Naive B cell (primary cell): Measurements from ENCODE around the gene TSHZ2. TPM values are rescaled to one million over a fixed set of nuclear protein-coding genes. Genes with fewer than 3 reads are reported as not detected.
A peak's percentile ranks its signal among the peaks of the same experiment; 100 is the strongest.

Source experiments
- ATAC-seq, 2 donors: fragments of 150-1000 bp; cut with Tn5 transposase; 2 replicates each; pipeline ENCODE4 v1.10.0; 2021; ENCODE audit warnings: low read depth in 2 of 2, mild to moderate bottlenecking in 2 of 2, moderate library complexity in 2 of 2
- DNase-seq: peaks from one replicate; pipeline ENCODE4 v3.0.0; 2022
- H3K27ac Mint-ChIP-seq, 6 donors: one replicate each; pipeline ENCODE4 v1.8.0; 2020 to 2022; ENCODE audit warnings: mild to moderate bottlenecking in 6 of 6, mixed read lengths in 6 of 6, moderate library complexity in 5 of 6, inconsistent platforms in 2 of 6
- H3K27me3 Mint-ChIP-seq, 3 donors: one replicate each; pipeline ENCODE4 v1.8.0; 2021 to 2022; ENCODE audit warnings: mixed read lengths in 3 of 3, mild to moderate bottlenecking in 1 of 3
- H3K36me3 Mint-ChIP-seq, 2 donors: one replicate each; pipeline ENCODE4 v1.8.0; 2020 to 2022; ENCODE audit warnings: mixed read lengths in 2 of 2, inconsistent platforms in 1 of 2, mild to moderate bottlenecking in 1 of 2
- H3K4me1 Mint-ChIP-seq, 3 donors: one replicate each; pipeline ENCODE4 v1.8.0; 2020 to 2022; ENCODE audit warnings: mixed read lengths in 3 of 3, inconsistent platforms in 1 of 3, mild to moderate bottlenecking in 1 of 3, moderate library complexity in 1 of 3
- H3K4me3 Mint-ChIP-seq, 8 donors: one replicate each; pipeline ENCODE4 v1.8.0; 2020 to 2022; ENCODE audit warnings: mild to moderate bottlenecking in 8 of 8, mixed read lengths in 8 of 8, moderate library complexity in 8 of 8, inconsistent platforms in 2 of 8
- H3K9me3 Mint-ChIP-seq, 7 donors: one replicate each; pipeline ENCODE4 v1.8.0; 2020 to 2022; ENCODE audit warnings: mixed read lengths in 7 of 7, mild to moderate bottlenecking in 5 of 7, inconsistent platforms in 2 of 7, moderate library complexity in 1 of 7
- polyA plus RNA-seq, 6 donors: library from polyadenylated mRNA; unstranded; fragments of 300-500 nt; fragmentation: Illumina TruSeq; gene quantifications; one replicate each; pipeline ENCODE4 v1.2.3, GENCODE V29; 2021; ENCODE audit warnings: low read depth in 6 of 6

The TSHZ2 gene
- polyA plus RNA-seq, 6 donors from 2014 or later: 0.04 to 0.32 (median 0.13) TPM; not detected in 2

DNA sequence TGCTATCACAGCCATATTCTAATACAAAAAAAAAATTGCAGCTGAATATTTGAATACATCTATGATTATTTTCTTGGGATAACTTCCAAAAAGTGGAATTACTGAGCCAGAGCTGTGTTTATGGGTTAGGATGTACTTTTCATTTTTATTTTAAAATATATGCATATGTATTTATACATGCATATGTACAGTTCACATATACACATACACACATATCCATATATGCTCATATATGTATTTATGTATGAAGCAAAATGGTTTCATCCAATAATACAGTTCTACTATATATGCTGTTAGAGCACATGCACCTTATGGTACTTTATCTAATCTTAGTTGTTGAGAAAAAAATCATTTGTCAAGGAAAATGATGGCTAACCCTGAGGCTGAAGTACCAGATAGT, 54.9 kb downstream of the TSHZ2 start:
- Mint-ChIP-seq H3K4me1 (peaks cover 0 to 2% (median 0%) of the 10 kb centered on the region in 3 donors), H3K36me3 (no peaks in the 10 kb centered on the region), H3K27ac (no peak overlapping the region), H3K9me3 (no peaks in the 10 kb centered on the region), H3K4me3 (no peak overlapping the region), H3K27me3 (peaks cover 21 to 36% (median 30%) of the 10 kb centered on the region in 3 donors)
- DNase-seq (no peak), ATAC-seq (no peak)

DNA sequence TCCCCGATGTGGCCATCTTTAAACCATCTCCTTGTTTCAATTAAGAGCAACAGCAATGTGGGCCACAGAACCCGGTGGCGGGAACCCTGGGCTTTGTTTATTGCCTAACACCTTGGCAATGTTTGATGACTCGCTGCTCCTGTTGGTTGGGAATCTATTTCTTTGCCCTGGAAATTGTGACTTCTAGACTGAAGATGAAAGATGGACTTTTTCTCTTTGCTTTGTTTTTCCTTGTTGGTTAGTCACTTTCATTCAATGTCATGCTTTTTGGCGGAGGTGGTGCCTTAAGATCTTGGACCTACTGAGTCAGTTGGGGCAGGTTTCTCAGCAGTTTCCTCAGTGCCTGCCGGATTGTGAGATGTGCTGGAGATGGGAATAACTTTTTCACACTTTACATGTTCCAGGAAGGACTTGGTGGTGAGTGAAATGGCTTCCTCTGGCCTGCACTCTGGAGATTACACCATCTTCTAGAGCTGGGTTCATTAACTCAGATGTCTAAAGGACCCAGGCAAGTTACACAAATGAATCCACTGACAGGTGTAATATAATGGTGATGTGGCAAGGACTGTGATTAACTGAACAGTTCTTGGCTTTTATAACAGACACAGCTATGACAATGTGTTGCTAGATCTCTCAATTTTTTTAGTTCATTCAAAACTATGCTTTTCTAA, 56.3 kb downstream of the TSHZ2 start:
- H3K4me3 Mint-ChIP-seq: no peak overlapping the region
- H3K27me3 Mint-ChIP-seq: peaks cover 21 to 35% (median 27%) of the 10 kb centered on the region in 3 donors
- no peaks in the 10 kb centered on the region for H3K9me3 Mint-ChIP-seq
- peaks cover 0 to 2% (median 0%) of the 10 kb centered on the region in 3 donors for H3K4me1 Mint-ChIP-seq
- ATAC-seq: no peak
- no peak overlapping the region for H3K27ac Mint-ChIP-seq
- DNase-seq: no peak
- H3K36me3 Mint-ChIP-seq: no peaks in the 10 kb centered on the region

DNA sequence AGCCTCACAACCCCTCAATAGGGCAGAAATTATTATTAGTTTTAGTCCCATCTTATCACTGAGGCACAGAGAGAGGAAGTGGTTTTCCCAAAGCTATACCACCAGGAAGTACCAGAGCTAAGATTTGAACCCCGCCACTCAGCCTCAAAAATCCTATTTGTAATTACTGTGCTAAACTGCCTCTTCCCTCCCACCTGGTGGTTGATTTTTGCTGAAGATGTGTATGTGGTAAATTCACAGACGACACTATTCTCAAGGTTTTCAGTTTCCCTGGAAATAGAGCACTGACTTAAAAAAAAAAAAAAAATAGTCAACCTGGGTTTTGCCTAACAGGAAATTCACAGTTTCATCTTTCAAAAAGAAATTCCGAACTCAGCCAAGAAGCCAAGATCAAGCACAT, 57.9 kb downstream of the TSHZ2 start:
- H3K4me3 Mint-ChIP-seq: peak overlapping the region in 1 of 8 donors; percentile 7
- no peak for ATAC-seq
- H3K36me3 Mint-ChIP-seq: no peaks in the 10 kb centered on the region
- DNase-seq: no peak
- H3K9me3 Mint-ChIP-seq: no peaks in the 10 kb centered on the region
- H3K4me1 Mint-ChIP-seq: peaks cover 0 to 2% (median 0%) of the 10 kb centered on the region in 3 donors
- H3K27ac Mint-ChIP-seq: no peak overlapping the region
- peaks cover 28 to 41% (median 35%) of the 10 kb centered on the region in 3 donors for H3K27me3 Mint-ChIP-seq

DNA sequence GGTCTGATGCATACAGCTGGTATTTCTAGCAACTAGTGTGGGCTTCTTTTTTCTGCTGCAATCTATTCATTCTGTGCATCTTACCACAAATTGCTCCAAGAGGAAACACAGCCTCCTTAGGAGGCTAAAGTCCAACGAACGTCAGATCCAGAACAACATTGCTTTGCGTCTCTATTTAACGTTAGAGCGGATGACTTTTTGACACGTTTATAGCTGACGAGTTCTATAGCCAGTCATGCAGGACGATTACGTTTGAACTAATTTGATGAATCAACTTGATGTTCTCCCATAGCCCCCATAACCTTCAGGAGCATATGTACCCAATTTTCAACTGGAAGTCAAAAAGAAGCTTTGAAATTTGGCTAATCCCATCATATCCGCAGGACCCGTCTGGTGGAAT, 59.9 kb downstream of the TSHZ2 start:
- ATAC-seq (no peak), DNase-seq (no peak)
- Mint-ChIP-seq H3K4me1 (peaks cover 0 to 2% (median 0%) of the 10 kb centered on the region in 3 donors), H3K4me3 (no peak overlapping the region), H3K36me3 (no peaks in the 10 kb centered on the region), H3K27me3 (peaks cover 26 to 41% (median 29%) of the 10 kb centered on the region in 3 donors), H3K9me3 (no peaks in the 10 kb centered on the region), H3K27ac (no peak overlapping the region)

DNA sequence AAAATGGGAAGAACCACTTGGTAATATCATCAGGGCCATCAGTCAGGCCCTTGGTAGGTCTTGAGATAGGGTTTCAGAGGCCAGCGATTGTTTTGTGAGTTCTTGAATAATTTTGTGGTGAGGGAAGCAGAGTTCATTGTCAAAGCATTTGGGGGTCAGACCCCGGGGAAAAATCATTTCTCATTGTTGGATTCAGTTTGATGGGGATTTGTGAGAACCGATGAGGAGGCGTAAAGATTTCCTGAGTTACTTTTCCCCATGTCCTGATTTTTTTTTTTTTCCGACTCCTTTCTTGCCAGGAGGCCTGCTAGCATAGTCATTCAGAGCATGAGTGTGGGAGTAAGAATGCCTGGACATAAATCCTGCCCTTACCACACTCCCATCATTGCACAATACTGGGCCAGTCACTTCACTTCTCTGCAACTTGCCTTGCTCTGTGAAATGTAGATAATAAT, 60.3 kb downstream of the TSHZ2 start:
- H3K9me3 Mint-ChIP-seq: no peaks in the 10 kb centered on the region
- H3K4me3 Mint-ChIP-seq: no peak overlapping the region
- peaks cover 22 to 36% (median 24%) of the 10 kb centered on the region in 3 donors for H3K27me3 Mint-ChIP-seq
- ATAC-seq: no peak
- H3K36me3 Mint-ChIP-seq: no peaks in the 10 kb centered on the region
- peaks cover 0 to 2% (median 0%) of the 10 kb centered on the region in 3 donors for H3K4me1 Mint-ChIP-seq
- DNase-seq: no peak
- H3K27ac Mint-ChIP-seq: no peak overlapping the region

DNA sequence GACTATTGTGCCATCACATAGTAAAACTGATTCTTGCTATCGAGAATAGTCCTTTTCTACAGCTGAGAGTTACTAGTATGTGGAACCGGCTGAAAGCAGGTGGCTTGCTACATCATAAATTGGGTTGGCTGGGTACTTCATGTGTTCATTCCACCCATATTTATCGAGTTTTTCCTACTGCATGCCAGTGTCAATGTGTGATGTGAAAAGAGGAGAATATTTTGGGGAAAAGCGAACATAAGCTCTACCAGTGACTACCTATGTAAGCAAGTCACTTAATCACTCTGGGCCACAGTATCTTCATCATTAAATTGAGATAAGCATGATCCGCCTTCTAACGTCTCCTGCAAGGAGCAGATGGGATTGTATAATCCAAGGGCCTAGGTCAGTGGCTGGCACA, 61.0 kb downstream of the TSHZ2 start:
- no peak overlapping the region for H3K4me3 Mint-ChIP-seq
- H3K27ac Mint-ChIP-seq: no peak overlapping the region
- DNase-seq (no peak), ATAC-seq (no peak)
- H3K36me3 Mint-ChIP-seq: no peaks in the 10 kb centered on the region
- H3K9me3 Mint-ChIP-seq: no peaks in the 10 kb centered on the region
- peaks cover 15 to 31% (median 24%) of the 10 kb centered on the region in 3 donors for H3K27me3 Mint-ChIP-seq
- H3K4me1 Mint-ChIP-seq: peaks cover 0 to 2% (median 0%) of the 10 kb centered on the region in 3 donors

DNA sequence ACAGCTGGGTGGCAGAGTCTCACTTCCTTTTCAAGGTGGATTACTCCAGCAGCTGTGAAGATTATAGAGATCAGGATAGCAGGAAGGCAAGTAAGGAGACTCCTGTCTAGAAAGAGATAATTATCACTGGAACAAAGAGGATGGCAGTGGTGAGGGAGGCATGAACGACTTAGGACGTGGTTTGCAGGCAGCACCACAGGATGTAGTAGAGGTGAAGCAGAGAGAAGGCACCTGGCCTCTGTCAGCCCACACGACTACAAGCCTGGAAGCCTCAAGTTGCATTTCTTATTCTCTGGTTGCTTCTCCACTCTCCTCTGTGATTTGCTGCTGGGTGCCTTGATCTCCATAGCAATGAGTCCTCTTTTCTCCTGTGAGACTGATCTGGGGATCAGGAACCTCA, 62.7 kb downstream of the TSHZ2 start:
- Mint-ChIP-seq H3K4me3 (no peak overlapping the region), H3K27ac (no peak overlapping the region), H3K9me3 (peaks cover 0 to 2% (median 0%) of the 10 kb centered on the region in 7 donors), H3K36me3 (no peaks in the 10 kb centered on the region), H3K4me1 (peaks cover 0 to 1% (median 0%) of the 10 kb centered on the region in 3 donors), H3K27me3 (peaks cover 15 to 31% (median 26%) of the 10 kb centered on the region in 3 donors)
- DNase-seq: no peak
- ATAC-seq: no peak

DNA sequence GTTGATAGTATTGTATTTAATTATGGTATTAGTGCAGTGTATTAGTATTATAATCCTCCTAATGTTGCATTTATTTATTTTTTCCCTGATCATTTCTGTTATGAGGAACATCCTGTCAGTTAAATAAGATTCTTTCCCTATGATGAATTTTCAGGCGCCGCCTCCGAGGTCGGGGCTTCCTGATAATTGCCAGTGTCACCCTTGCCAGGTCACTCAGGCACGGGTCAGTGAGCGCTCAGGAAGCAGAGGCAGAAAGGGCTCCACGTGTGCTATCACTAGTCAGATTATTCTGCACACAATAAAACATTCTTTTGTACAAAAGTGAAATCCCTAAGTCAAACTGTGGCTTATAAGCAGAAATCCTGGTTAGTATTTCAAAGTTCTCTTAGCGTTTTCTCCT, 64.8 kb downstream of the TSHZ2 start:
- Mint-ChIP-seq H3K4me1 (peaks cover 0 to 4% (median 0%) of the 10 kb centered on the region in 3 donors), H3K4me3 (no peak overlapping the region), H3K27me3 (peaks cover 15 to 19% (median 17%) of the 10 kb centered on the region in 3 donors), H3K9me3 (peaks cover 0 to 2% (median 0%) of the 10 kb centered on the region in 7 donors), H3K27ac (no peak overlapping the region), H3K36me3 (no peaks in the 10 kb centered on the region)
- no peak for ATAC-seq
- DNase-seq: no peak

DNA sequence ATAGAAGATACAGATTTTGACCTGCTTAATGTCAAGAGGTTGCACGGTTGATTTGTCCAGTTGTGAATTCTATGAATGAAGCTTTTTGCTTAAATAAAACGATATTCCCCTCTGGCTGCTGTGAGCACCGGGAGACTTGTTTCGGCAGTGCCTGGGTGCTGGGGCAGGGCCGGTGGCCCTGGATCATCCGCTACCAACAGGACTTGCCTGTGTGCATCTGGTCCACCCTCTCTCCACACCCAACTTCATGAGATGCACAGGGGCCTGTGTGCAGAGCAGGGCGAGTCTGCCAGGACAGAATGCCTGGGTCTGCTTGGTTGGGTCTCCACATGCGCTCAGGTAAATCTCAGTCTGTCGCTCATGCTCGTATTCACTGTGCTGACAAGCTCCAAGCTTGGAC, 65.5 kb downstream of the TSHZ2 start:
- peaks cover 0 to 4% (median 0%) of the 10 kb centered on the region in 3 donors for H3K4me1 Mint-ChIP-seq
- DNase-seq (no peak), ATAC-seq (no peak)
- peaks cover 14 to 19% (median 15%) of the 10 kb centered on the region in 3 donors for H3K27me3 Mint-ChIP-seq
- no peak overlapping the region for H3K27ac Mint-ChIP-seq
- peaks cover 0 to 2% (median 0%) of the 10 kb centered on the region in 7 donors for H3K9me3 Mint-ChIP-seq
- H3K4me3 Mint-ChIP-seq: no peak overlapping the region
- H3K36me3 Mint-ChIP-seq: no peaks in the 10 kb centered on the region

DNA sequence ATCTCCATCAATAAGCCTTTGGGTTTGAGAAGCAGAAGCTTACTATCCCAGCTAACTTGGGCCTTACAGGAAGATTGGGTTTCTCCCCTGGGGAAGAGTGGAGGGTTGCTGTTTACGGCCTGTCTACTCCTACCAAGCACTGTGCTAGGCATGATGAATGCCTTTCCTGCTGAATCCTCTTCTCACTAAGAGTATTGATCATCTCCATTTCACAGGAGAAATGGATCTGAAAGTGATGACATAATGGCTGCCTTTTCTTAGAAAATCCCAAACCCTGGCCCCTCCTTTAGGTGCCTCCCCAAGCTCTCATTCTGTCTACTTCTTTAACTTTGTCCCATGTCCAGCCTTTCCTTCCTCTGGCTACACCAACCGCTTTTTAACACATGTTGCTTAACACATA, 66.1 kb downstream of the TSHZ2 start:
- no peaks in the 10 kb centered on the region for H3K36me3 Mint-ChIP-seq
- DNase-seq (no peak), ATAC-seq (no peak)
- H3K4me1 Mint-ChIP-seq: peaks cover 0 to 4% (median 0%) of the 10 kb centered on the region in 3 donors
- H3K27ac Mint-ChIP-seq: no peak overlapping the region
- no peak overlapping the region for H3K4me3 Mint-ChIP-seq
- H3K27me3 Mint-ChIP-seq: peaks cover 13 to 19% (median 15%) of the 10 kb centered on the region in 3 donors
- H3K9me3 Mint-ChIP-seq: peaks cover 0 to 2% (median 0%) of the 10 kb centered on the region in 7 donors

DNA sequence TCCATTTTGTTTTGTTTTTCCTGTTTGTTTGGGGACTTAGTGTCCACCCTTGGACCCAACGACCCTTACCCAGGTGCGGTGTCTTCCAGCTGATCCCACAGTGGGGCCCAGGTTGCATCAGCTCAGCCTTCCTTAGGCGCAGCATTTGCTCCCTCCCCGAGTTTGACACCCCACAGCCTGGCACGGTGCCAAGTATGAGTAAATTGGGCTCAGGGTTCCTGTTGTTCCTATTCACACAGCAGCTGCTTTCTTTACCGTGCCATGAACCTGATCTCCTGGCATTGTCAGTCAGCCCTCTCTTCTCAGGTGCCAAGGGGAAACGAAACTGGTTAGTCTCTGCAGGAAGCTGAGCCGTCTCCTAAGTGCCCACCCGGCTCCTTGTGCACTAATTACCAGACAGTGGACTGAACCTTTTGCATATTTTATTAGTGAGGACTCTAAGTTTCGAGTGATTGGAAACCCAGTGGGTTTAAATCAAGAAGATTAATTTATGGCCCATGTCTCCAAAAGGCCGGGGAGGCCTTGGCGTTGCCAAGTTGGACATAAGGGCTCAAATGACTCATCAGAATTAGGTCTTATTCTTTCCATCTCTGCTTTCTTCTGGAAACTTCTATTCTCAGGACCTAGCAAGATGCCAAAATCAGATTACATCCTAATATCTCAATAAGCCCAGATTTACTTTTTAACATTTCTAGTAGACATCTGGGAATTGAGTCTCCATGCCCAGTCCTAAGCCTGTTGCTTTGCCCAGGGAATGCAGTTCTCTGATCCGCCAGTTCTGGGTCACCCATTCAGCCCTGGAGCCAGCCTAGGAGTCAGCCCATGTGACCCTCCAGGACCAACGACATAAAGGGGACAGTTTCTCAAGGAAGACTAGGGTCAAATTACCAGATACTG, 68.8 kb downstream of the TSHZ2 start:
- no peak overlapping the region for H3K4me3 Mint-ChIP-seq
- H3K36me3 Mint-ChIP-seq: no peaks in the 10 kb centered on the region
- no peak overlapping the region for H3K27ac Mint-ChIP-seq
- DNase-seq (no peak), ATAC-seq (no peak)
- peaks cover 6 to 11% (median 9%) of the 10 kb centered on the region in 3 donors for H3K27me3 Mint-ChIP-seq
- peaks cover 0 to 4% (median 0%) of the 10 kb centered on the region in 3 donors for H3K4me1 Mint-ChIP-seq
- H3K9me3 Mint-ChIP-seq: peaks cover 0 to 3% (median 0%) of the 10 kb centered on the region in 7 donors

DNA sequence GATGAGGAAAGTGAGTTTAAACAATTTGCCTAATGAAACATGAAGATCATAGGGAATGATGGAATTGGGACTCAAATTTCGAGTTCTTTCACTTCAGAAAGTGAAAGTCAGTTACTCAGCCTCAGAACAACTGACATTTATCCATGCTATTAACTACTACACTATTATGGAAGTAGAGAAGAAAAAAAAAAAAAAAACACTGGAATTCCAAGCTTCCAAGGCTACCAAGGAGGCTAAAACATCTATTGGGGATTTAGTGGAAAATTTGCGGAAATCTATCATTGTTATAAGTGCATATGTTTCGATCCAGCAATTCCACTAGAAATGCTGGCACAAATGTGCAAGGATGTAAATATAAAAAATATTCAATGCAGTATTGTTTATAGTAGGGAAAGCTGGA, 70.4 kb downstream of the TSHZ2 start:
- H3K27me3 Mint-ChIP-seq: peaks cover 6 to 13% (median 11%) of the 10 kb centered on the region in 3 donors
- no peak for DNase-seq
- peaks cover 0 to 4% (median 0%) of the 10 kb centered on the region in 3 donors for H3K4me1 Mint-ChIP-seq
- H3K9me3 Mint-ChIP-seq: peaks cover 0 to 4% (median 0%) of the 10 kb centered on the region in 7 donors
- peak overlapping the region in 1 of 6 donors; percentile 11 for H3K27ac Mint-ChIP-seq
- no peak for ATAC-seq
- no peaks in the 10 kb centered on the region for H3K36me3 Mint-ChIP-seq
- H3K4me3 Mint-ChIP-seq: no peak overlapping the region

DNA sequence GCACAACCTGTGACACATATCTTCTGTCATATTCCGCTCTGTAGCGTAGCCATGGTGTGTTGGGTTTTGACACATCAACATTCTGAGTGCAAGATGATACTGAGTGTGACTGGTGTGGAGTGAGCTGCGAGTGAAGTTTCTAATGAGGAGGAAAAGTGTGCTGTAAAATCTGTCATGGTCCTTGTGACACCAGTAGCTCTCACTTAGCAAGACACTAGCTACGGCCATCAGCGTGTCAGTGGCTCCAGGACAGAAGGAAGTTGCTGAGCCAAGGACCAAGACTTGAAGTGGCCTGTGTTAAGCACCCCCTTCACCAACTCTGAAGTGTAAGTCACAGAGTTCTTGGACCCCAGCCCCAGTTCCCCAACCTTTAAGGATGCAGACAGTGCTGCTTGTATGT, 72.1 kb downstream of the TSHZ2 start:
- no peak overlapping the region for H3K27ac Mint-ChIP-seq
- ATAC-seq (no peak), DNase-seq (no peak)
- H3K4me1 Mint-ChIP-seq: peaks cover 0 to 4% (median 0%) of the 10 kb centered on the region in 3 donors
- H3K4me3 Mint-ChIP-seq: no peak overlapping the region
- H3K27me3 Mint-ChIP-seq: peaks cover under 1 to 13% (median 5%) of the 10 kb centered on the region in 3 donors
- peaks cover 0 to 10% (median 4%) of the 10 kb centered on the region in 7 donors for H3K9me3 Mint-ChIP-seq
- no peaks in the 10 kb centered on the region for H3K36me3 Mint-ChIP-seq
